Spleen (tissue), 11 donors: ENCODE results near the gene RDX. TPM values are rescaled to one million over a fixed set of nuclear protein-coding genes. Genes with fewer than 3 reads are reported as not detected.

Source experiments
- DNase-seq: peaks from one replicate; pipeline ENCODE4 v3.0.0-alpha.2; 2020
- H3K27ac ChIP-seq, 8 donors: fragments of 200-600 bp; sonication (generic) in 7 of 8; 1 replicate in 4 of 8; 2 replicates in 4 of 8; pipeline versions ENCODE4 v1.5.0 to v1.8.0; 2016 to 2021; ENCODE audit warnings: inconsistent platforms in 4 of 8, mild to moderate bottlenecking in 4 of 8, moderate library complexity in 1 of 8
- H3K27me3 ChIP-seq, 7 donors: fragments of 200-600 bp; sonication (generic) in 6 of 7; replicated peaks in 1 of 7; 1 replicate in 4 of 7; 2 replicates in 3 of 7; pipeline versions ENCODE4 v1.5.0 to v1.8.0; 2016 to 2021; ENCODE audit warnings: inconsistent platforms in 3 of 7, mild to moderate bottlenecking in 1 of 7
- H3K36me3 ChIP-seq, 6 donors: fragments of 200-600 bp; sonication (generic) in 5 of 6; 1 replicate in 4 of 6; 2 replicates in 2 of 6; pipeline versions ENCODE4 v1.5.0 to v1.8.0; 2016 to 2021; ENCODE audit warnings: inconsistent platforms in 2 of 6
- H3K4me1 ChIP-seq, 6 donors: fragments of 200-600 bp; sonication (generic) in 5 of 6; 1 replicate in 3 of 6; 2 replicates in 3 of 6; pipeline versions ENCODE4 v1.5.0 to v1.8.0; 2016 to 2021; ENCODE audit warnings: inconsistent platforms in 3 of 6
- H3K4me3 ChIP-seq, 8 donors: fragments of 200-600 bp; sonication (generic) in 7 of 8; 1 replicate in 4 of 8; 2 replicates in 4 of 8; pipeline versions ENCODE4 v1.5.0 to v1.8.0; 2016 to 2021; ENCODE audit warnings: inconsistent platforms in 4 of 8, mild to moderate bottlenecking in 4 of 8, moderate library complexity in 2 of 8
- H3K9me3 ChIP-seq, 8 donors: fragments of 200-600 bp; sonication (generic) in 7 of 8; 1 replicate in 4 of 8; 2 replicates in 4 of 8; pipeline versions ENCODE4 v1.5.0 to v1.8.0; 2016 to 2021; ENCODE audit warnings: inconsistent platforms in 4 of 8
- CTCF ChIP-seq, 11 experiments: fragments of 200-600 bp in 7 of 11; fragments of 450-650 bp in 4 of 11; sonication (generic) in 4 of 11; IDR thresholded peaks in 8 of 11; conservative IDR thresholded peaks in 3 of 11; 1 replicate in 7 of 11; 2 replicates in 4 of 11; pipeline versions ENCODE4 v1.4.0 to v1.8.0; 2016 to 2021; ENCODE audit warnings: antibody characterized with exemption in 11 of 11, inconsistent platforms in 4 of 11, mild to moderate bottlenecking in 1 of 11
- POLR2A ChIP-seq, 3 donors: fragments of 450-650 bp; IDR thresholded peaks; one replicate each; pipeline ENCODE4 v1.5.1; 2017; ENCODE audit warnings: antibody characterized with exemption in 3 of 3, mild to moderate bottlenecking in 1 of 3
- POLR2AphosphoS5 ChIP-seq, 3 donors: sonication (generic); formaldehyde crosslinking; IDR thresholded peaks; one replicate each; pipeline ENCODE4 v1.5.1; 2017; ENCODE audit warnings: antibody characterized with exemption in 3 of 3
- WGBS, 5 donors: extraction: QIAGEN DNeasy Blood & Tissue Kit in 3 of 5; methylation state at CpG; one replicate each; pipeline versions ENCODE4 v1.1.5 to v1.1.7; 2013 to 2018; 5-methylcytosine and 5-hydroxymethylcytosine counted together
- intact Hi-C: fragments of 100-400 bp; cut with DNase I; formaldehyde crosslinking; loops from one replicate; pipeline ENCODE4 v1.15.0; 2023; ENCODE audit warnings: low total_unique reads
- polyA plus RNA-seq, 3 donors: library from polyadenylated mRNA; stranded (reverse); fragments of 200-250 nt; gene quantifications; one replicate each; pipeline ENCODE4 v1.2.1, GENCODE V29; 2013
- total RNA-seq, 7 donors: library from RNA; depleted of rRNA in 3 of 7; stranded (reverse); fragments of >200 nt in 3 of 7; fragmentation: NEBNext Ultra II Directional in 4 of 7; extraction: Animal tissue kit (Norgen Biotek cat#: 25700) in 4 of 7; gene quantifications; one replicate each; pipeline versions ENCODE4 v1.1.0 to v1.2.1, GENCODE V29; 2016 to 2021
- donor health status: healthy with polysubstance abuse.
- donor health status: DM: no; HTN: no; CAD: no; lungs with moderate emphysema.
- donor health status: DM: no; HTN: no; CAD: no.
- donor health status: Bipolar disorder and iron deficiency.
- donor health status: healthy.
- donor health status: DM: no; HTN: no; CAD: no.
- donor health status: DM: yes; HTN: yes; CAD: no.

The RDX gene
- total and polyA plus RNA-seq, 10 donors = 11.7 to 138 (median 90.9) TPM

- WGBS, 5 donors = 75 to 95% (median 90%) methylated on average over 2 of the region's 2 CpGs
- no peak for TF ChIP-seq CTCF (IDR thresholded peaks at IDR 0.05 in 8 of 11, conservative IDR thresholded peaks at IDR 0.05 in 3 of 11)
- TF ChIP-seq POLR2AphosphoS5 (IDR thresholded peaks at IDR 0.05) = no peak
- TF ChIP-seq POLR2A (IDR thresholded peaks at IDR 0.05) = no peak
- H3K27ac ChIP-seq = no peak overlapping the region
- H3K4me1 ChIP-seq = no peaks in the 10 kb centered on the region
- H3K9me3 ChIP-seq = no peaks in the 10 kb centered on the region
- no peaks in the 10 kb centered on the region for H3K27me3 ChIP-seq
- H3K4me3 ChIP-seq = no peak overlapping the region
- DNase-seq = no peak
- peaks cover 0 to 99% (median 24%) of the 10 kb centered on the region in 6 donors for H3K36me3 ChIP-seq
- intact Hi-C loops = no loop called here
These were observed 46.2 kb downstream of the RDX start for GRCh38 chr11:110250168-110250567.

GRCh38 chr11:110249766-110250165 lies 46.6 kb downstream of the RDX start:
- WGBS, 5 donors = 84 to 91% (median 89%) methylated on average over 5 of the region's 5 CpGs
- no peak overlapping the region for H3K27ac ChIP-seq
- H3K4me1 ChIP-seq = no peaks in the 10 kb centered on the region

GRCh38 chr11:110249066-110249465 lies 47.3 kb downstream of the RDX start:
- TF ChIP-seq POLR2AphosphoS5 (IDR thresholded peaks at IDR 0.05) = no peak
- no peak for TF ChIP-seq CTCF (IDR thresholded peaks at IDR 0.05 in 8 of 11, conservative IDR thresholded peaks at IDR 0.05 in 3 of 11)
- TF ChIP-seq POLR2A (IDR thresholded peaks at IDR 0.05) = no peak
- 89 to 100% (median 96%) methylated on average over 1 of the region's 1 CpG for WGBS, 5 donors
- DNase-seq = no peak
- no peak overlapping the region for H3K27ac ChIP-seq
- H3K4me3 ChIP-seq = no peak overlapping the region
- no peaks in the 10 kb centered on the region for H3K27me3 ChIP-seq
- H3K9me3 ChIP-seq = no peaks in the 10 kb centered on the region
- intact Hi-C loops = no loop called here
- H3K4me1 ChIP-seq = no peaks in the 10 kb centered on the region
- H3K36me3 ChIP-seq = peaks cover 0 to 99% (median 21%) of the 10 kb centered on the region in 6 donors

More at GRCh38 chr11:110249766-110250165, 46.6 kb downstream of the RDX start:
- Histone ChIP-seq H3K4me3 (no peak overlapping the region), H3K36me3 (peaks cover 0 to 99% (median 26%) of the 10 kb centered on the region in 6 donors), H3K27me3 (no peaks in the 10 kb centered on the region), H3K9me3 (no peaks in the 10 kb centered on the region)
- TF ChIP-seq POLR2AphosphoS5 (IDR thresholded peaks at IDR 0.05) = no peak
- DNase-seq = no peak
- intact Hi-C loops = no loop called here

- no peak for DNase-seq
- 92 to 100% (median 96%) methylated on average over 1 of the region's 1 CpG for WGBS, 5 donors
- TF ChIP-seq POLR2A (IDR thresholded peaks at IDR 0.05) (no peak), POLR2AphosphoS5 (IDR thresholded peaks at IDR 0.05) (no peak), CTCF (IDR thresholded peaks at IDR 0.05 in 8 of 11, conservative IDR thresholded peaks at IDR 0.05 in 3 of 11) (no peak)
- Histone ChIP-seq H3K9me3 (no peaks in the 10 kb centered on the region), H3K27me3 (no peaks in the 10 kb centered on the region), H3K36me3 (peaks cover 0 to 91% (median 15%) of the 10 kb centered on the region in 6 donors), H3K27ac (no peak overlapping the region), H3K4me1 (no peaks in the 10 kb centered on the region), H3K4me3 (no peak overlapping the region)
- intact Hi-C loops = no loop called here
These were observed 52.6 kb downstream of the RDX start for GRCh38 chr11:110243791-110244190.

GRCh38 chr11:110242746-110243145 lies 53.7 kb downstream of the RDX start:
- Histone ChIP-seq H3K9me3 (no peaks in the 10 kb centered on the region), H3K36me3 (peaks cover 0 to 91% (median 15%) of the 10 kb centered on the region in 6 donors), H3K27me3 (no peaks in the 10 kb centered on the region), H3K4me1 (no peaks in the 10 kb centered on the region), H3K4me3 (no peak overlapping the region), H3K27ac (no peak overlapping the region)
- TF ChIP-seq CTCF (IDR thresholded peaks at IDR 0.05 in 8 of 11, conservative IDR thresholded peaks at IDR 0.05 in 3 of 11) (no peak), POLR2AphosphoS5 (IDR thresholded peaks at IDR 0.05) (no peak), POLR2A (IDR thresholded peaks at IDR 0.05) (no peak)
- intact Hi-C loops = no loop called here
- DNase-seq = no peak
